ENCODE results near the gene ATAT1. TPM values are rescaled to one million over a fixed set of nuclear protein-coding genes. Genes with fewer than 3 reads are reported as not detected.
A peak's percentile ranks its signal among the peaks of the same experiment; 100 is the strongest.

The ATAT1 gene
- total and polyA plus RNA-seq, 2 of the 13 experiments (the other 11 are each of a cell fraction or from before 2014, with no cell fraction given) = 9.2 to 23.6 TPM

DNA sequence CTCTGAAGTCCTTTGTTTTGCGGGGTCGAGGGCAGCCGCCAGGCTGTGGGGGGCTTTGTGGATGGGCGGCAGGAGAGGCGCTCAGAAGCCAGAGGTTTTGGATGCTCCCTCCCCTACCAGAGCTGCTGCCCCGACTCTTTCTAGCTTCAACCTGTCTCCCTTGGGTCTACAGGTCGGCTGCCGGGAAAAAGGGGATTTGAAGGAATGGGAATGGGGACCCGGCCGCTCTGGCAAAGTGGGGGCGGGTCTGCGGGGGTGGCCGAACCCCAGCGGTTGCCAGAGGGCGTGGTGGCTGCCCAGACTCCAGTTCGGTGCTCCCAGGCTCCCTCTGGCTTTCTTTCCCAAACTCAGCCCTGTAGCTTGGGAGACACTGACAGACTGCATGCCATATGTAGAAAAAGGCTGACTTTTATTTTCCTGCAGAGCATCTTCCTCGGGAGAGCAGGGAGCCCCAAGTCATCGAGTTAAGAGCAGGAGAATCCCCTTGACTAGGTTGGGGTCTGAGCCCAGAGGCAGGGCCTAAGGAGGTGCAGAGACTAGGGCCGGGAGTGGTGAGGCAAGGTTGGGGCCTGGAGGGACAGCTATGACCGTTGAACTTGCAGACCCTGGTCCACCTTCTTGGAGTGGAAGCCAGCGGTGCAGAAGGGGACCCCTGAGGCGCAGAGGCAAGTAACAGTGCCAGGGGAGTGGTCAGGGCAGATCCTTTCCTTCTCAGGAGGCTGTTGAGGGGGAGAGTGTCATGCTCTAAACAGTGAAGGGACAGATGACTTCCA is 61.2 kb downstream of the ATAT1 start (continued):
- TF ChIP-seq, protein P1, sequence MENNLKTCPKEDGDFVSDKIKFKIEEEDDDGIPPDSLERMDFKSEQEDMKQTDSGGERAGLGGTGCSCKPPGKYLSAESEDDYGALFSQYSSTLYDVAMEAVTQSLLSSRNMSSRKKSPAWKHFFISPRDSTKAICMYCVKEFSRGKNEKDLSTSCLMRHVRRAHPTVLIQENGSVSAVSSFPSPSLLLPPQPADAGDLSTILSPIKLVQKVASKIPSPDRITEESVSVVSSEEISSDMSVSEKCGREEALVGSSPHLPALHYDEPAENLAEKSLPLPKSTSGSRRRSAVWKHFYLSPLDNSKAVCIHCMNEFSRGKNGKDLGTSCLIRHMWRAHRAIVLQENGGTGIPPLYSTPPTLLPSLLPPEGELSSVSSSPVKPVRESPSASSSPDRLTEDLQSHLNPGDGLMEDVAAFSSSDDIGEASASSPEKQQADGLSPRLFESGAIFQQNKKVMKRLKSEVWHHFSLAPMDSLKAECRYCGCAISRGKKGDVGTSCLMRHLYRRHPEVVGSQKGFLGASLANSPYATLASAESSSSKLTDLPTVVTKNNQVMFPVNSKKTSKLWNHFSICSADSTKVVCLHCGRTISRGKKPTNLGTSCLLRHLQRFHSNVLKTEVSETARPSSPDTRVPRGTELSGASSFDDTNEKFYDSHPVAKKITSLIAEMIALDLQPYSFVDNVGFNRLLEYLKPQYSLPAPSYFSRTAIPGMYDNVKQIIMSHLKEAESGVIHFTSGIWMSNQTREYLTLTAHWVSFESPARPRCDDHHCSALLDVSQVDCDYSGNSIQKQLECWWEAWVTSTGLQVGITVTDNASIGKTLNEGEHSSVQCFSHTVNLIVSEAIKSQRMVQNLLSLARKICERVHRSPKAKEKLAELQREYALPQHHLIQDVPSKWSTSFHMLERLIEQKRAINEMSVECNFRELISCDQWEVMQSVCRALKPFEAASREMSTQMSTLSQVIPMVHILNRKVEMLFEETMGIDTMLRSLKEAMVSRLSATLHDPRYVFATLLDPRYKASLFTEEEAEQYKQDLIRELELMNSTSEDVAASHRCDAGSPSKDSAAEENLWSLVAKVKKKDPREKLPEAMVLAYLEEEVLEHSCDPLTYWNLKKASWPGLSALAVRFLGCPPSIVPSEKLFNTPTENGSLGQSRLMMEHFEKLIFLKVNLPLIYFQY (CRISPR knock-in tag; IDR thresholded peaks at IDR 0.05; ENCODE audit: borderline replicate concordance) = no peak
- TF ChIP-seq NBN (conservative IDR thresholded peaks at IDR 0.05) = no peak
- no peak for TF ChIP-seq SIN3A (IDR thresholded peaks at IDR 0.05; ENCODE audit: borderline replicate concordance, low read depth, low read length)
- no peak for TF ChIP-seq CENPT (CRISPR knock-in tag; IDR thresholded peaks at IDR 0.05; ENCODE audit: low read depth)
- TF ChIP-seq, protein P2, sequence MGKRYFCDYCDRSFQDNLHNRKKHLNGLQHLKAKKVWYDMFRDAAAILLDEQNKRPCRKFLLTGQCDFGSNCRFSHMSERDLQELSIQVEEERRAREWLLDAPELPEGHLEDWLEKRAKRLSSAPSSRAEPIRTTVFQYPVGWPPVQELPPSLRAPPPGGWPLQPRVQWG (CRISPR knock-in tag; IDR thresholded peaks at IDR 0.05; ENCODE audit: borderline replicate concordance, low read depth) = no peak
- TF ChIP-seq ZFP90 (CRISPR knock-in tag; IDR thresholded peaks at IDR 0.05; ENCODE audit: borderline replicate concordance) = 0 out of 2 replicates have a peak, but pooled peaks have one; percentile 44
- TF ChIP-seq TGIF2 (CRISPR knock-in tag; IDR thresholded peaks at IDR 0.05) = 0 out of 2 replicates have a peak, but pooled peaks have one; percentile 10
- TF ChIP-seq DNMT1 (CRISPR knock-in tag; IDR thresholded peaks at IDR 0.05) = no peak
- TF ChIP-seq XBP1 (CRISPR knock-in tag; IDR thresholded peaks at IDR 0.05) = no peak
- TF ChIP-seq TP53 (CRISPR knock-in tag; conservative IDR thresholded peaks at IDR 0.05) = no peak
- TF ChIP-seq, protein P3, sequence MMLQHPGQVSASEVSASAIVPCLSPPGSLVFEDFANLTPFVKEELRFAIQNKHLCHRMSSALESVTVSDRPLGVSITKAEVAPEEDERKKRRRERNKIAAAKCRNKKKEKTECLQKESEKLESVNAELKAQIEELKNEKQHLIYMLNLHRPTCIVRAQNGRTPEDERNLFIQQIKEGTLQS (CRISPR knock-in tag; IDR thresholded peaks at IDR 0.05) = no peak
- TF ChIP-seq HES4 (CRISPR knock-in tag; IDR thresholded peaks at IDR 0.05; ENCODE audit: borderline replicate concordance) = 0 out of 2 replicates have a peak, but pooled peaks have one; percentile 51
- no peak for TF ChIP-seq ZNF891 (CRISPR knock-in tag; IDR thresholded peaks at IDR 0.05)
- TF ChIP-seq, protein P4, sequence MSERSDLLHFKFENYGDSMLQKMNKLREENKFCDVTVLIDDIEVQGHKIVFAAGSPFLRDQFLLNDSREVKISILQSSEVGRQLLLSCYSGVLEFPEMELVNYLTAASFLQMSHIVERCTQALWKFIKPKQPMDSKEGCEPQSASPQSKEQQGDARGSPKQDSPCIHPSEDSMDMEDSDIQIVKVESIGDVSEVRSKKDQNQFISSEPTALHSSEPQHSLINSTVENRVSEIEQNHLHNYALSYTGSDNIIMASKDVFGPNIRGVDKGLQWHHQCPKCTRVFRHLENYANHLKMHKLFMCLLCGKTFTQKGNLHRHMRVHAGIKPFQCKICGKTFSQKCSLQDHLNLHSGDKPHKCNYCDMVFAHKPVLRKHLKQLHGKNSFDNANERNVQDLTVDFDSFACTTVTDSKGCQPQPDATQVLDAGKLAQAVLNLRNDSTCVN (CRISPR knock-in tag; IDR thresholded peaks at IDR 0.05; ENCODE audit: borderline replicate concordance) = no peak
- no peak for TF ChIP-seq FOXJ3 (CRISPR knock-in tag; IDR thresholded peaks at IDR 0.05; ENCODE audit: borderline replicate concordance)
- peak; percentile 10; the same call in 1 of the 2 replicates for TF ChIP-seq MED13 (CRISPR knock-in tag; IDR thresholded peaks at IDR 0.05)
- TF ChIP-seq KLF13 (CRISPR knock-in tag; IDR thresholded peaks at IDR 0.05) = no peak
- TF ChIP-seq GFI1 (CRISPR knock-in tag; IDR thresholded peaks at IDR 0.05; ENCODE audit: borderline replicate concordance) = no peak
- no peak for TF ChIP-seq SCMH1 (CRISPR knock-in tag; IDR thresholded peaks at IDR 0.05; ENCODE audit: borderline replicate concordance)
- TF ChIP-seq, protein P5, sequence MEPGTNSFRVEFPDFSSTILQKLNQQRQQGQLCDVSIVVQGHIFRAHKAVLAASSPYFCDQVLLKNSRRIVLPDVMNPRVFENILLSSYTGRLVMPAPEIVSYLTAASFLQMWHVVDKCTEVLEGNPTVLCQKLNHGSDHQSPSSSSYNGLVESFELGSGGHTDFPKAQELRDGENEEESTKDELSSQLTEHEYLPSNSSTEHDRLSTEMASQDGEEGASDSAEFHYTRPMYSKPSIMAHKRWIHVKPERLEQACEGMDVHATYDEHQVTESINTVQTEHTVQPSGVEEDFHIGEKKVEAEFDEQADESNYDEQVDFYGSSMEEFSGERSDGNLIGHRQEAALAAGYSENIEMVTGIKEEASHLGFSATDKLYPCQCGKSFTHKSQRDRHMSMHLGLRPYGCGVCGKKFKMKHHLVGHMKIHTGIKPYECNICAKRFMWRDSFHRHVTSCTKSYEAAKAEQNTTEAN (CRISPR knock-in tag; conservative IDR thresholded peaks at IDR 0.05) = 0 out of 2 replicates have a peak, but pooled peaks have one; percentile 20
- no peak for TF ChIP-seq NCOA5 (CRISPR knock-in tag; IDR thresholded peaks at IDR 0.05)
- TF ChIP-seq ZBTB7B (CRISPR knock-in tag; IDR thresholded peaks at IDR 0.05) = peak; percentile 10; the same call in 1 of the 2 replicates
- no peak for TF ChIP-seq RBAK (CRISPR knock-in tag; IDR thresholded peaks at IDR 0.05)
